Astrocyte (in vitro differentiated cells and primary cell): ENCODE measurements around the gene GLIS2. TPM values are rescaled to one million over a fixed set of nuclear protein-coding genes. Genes with fewer than 3 reads are reported as not detected.
"Not testable (repeated sequence)": the region's sequence is repeated elsewhere in the genome, so short reads cannot be mapped to it uniquely, and the experiment has no call there.

Experiments used
- DNase-seq: peaks from one replicate; pipeline ENCODE4 v3.0.0-alpha.2; 2010; ENCODE audit warnings: low read depth
- FAIRE-seq: peaks from 2 replicates; lab custom pipeline; 2011; peaks lifted over from hg19 to GRCh38; lab: Jason Lieb, UNC
- H2AFZ ChIP-seq: 2 replicates; pipeline ENCODE4 v1.6.0; 2012; ENCODE audit warnings: low read depth, low read length, inconsistent platforms
- H3K27ac ChIP-seq: 2 replicates; pipeline ENCODE4 v1.5.1; 2011; ENCODE audit warnings: low read depth, low read length, inconsistent platforms
- H3K27me3 ChIP-seq: 2 replicates; pipeline ENCODE4 v1.6.0; 2011; ENCODE audit warnings: low read length, inconsistent platforms; ENCODE audit not compliant: insufficient read depth
- H3K36me3 ChIP-seq: 2 replicates; pipeline ENCODE4 v1.5.1; 2011; ENCODE audit warnings: low read length, inconsistent platforms; ENCODE audit not compliant: insufficient read depth
- H3K4me1 ChIP-seq: 2 replicates; pipeline ENCODE4 v1.5.1; 2011; ENCODE audit warnings: low read length, inconsistent platforms; ENCODE audit not compliant: insufficient read depth
- H3K4me2 ChIP-seq: 2 replicates; pipeline ENCODE4 v1.6.0; 2012; ENCODE audit warnings: low read length, inconsistent platforms
- H3K4me3 ChIP-seq: 2 replicates; pipeline ENCODE4 v1.5.1; 2011; ENCODE audit warnings: low read depth, mild to moderate bottlenecking, low read length, inconsistent platforms; ENCODE audit not compliant: insufficient read depth
- H3K79me2 ChIP-seq: 2 replicates; pipeline ENCODE4 v1.6.0; 2012; ENCODE audit warnings: mild to moderate bottlenecking, low read length, inconsistent platforms; ENCODE audit not compliant: insufficient read depth
- H3K9ac ChIP-seq: 2 replicates; pipeline ENCODE4 v1.6.0; 2012; ENCODE audit warnings: mild to moderate bottlenecking, low read length, inconsistent platforms
- H3K9me3 ChIP-seq: 2 replicates; pipeline ENCODE4 v1.5.1; 2012; ENCODE audit warnings: low read depth, mild to moderate bottlenecking, low read length, inconsistent platforms; ENCODE audit not compliant: insufficient read depth
- H4K20me1 ChIP-seq: 2 replicates; pipeline ENCODE4 v1.6.0; 2012; ENCODE audit warnings: low read length, inconsistent platforms; ENCODE audit not compliant: insufficient read depth
- H3K27ac Mint-ChIP-seq: one replicate; pipeline ENCODE4 v1.8.0; 2021; ENCODE audit warnings: mild to moderate bottlenecking, mixed read lengths; ENCODE audit not compliant: unreplicated experiment
- H3K27me3 Mint-ChIP-seq: one replicate; pipeline ENCODE4 v1.8.0; 2021; ENCODE audit warnings: low read depth, mixed read lengths; ENCODE audit not compliant: unreplicated experiment
- H3K36me3 Mint-ChIP-seq: one replicate; pipeline ENCODE4 v1.8.0; 2021; ENCODE audit warnings: low read depth, mixed read lengths; ENCODE audit not compliant: unreplicated experiment
- H3K4me1 Mint-ChIP-seq: one replicate; pipeline ENCODE4 v1.8.0; 2021; ENCODE audit warnings: low read depth, mixed read lengths; ENCODE audit not compliant: unreplicated experiment
- H3K4me3 Mint-ChIP-seq: one replicate; pipeline ENCODE4 v1.8.0; 2021; ENCODE audit warnings: mild to moderate bottlenecking, moderate library complexity, mixed read lengths; ENCODE audit not compliant: unreplicated experiment
- H3K9me3 Mint-ChIP-seq: one replicate; pipeline ENCODE4 v1.8.0; 2021; ENCODE audit warnings: mild to moderate bottlenecking, mixed read lengths; ENCODE audit not compliant: unreplicated experiment
- EZH2 ChIP-seq: IDR thresholded peaks from 2 replicates; pipeline ENCODE4 v1.6.1; 2012; ENCODE audit warnings: mild to moderate bottlenecking, low read length, inconsistent platforms; ENCODE audit not compliant: insufficient read depth
- total RNA-seq: library from RNA; stranded (reverse); gene quantifications from 2 replicates; pipeline ENCODE4 v1.2.1, GENCODE V29; 2021
- TF ChIP-seq, protein P1 (sequence below): IDR thresholded peaks from 2 replicates; pipeline ENCODE4 v1.5.1; 2011; ENCODE audit warnings: low read depth, mild to moderate bottlenecking, inconsistent platforms, low read length, moderate library complexity; ENCODE audit not compliant: insufficient read depth

The GLIS2 gene
- total RNA-seq, 1 donor from 2014 or later = 18.9 TPM

- TF ChIP-seq, protein P1, sequence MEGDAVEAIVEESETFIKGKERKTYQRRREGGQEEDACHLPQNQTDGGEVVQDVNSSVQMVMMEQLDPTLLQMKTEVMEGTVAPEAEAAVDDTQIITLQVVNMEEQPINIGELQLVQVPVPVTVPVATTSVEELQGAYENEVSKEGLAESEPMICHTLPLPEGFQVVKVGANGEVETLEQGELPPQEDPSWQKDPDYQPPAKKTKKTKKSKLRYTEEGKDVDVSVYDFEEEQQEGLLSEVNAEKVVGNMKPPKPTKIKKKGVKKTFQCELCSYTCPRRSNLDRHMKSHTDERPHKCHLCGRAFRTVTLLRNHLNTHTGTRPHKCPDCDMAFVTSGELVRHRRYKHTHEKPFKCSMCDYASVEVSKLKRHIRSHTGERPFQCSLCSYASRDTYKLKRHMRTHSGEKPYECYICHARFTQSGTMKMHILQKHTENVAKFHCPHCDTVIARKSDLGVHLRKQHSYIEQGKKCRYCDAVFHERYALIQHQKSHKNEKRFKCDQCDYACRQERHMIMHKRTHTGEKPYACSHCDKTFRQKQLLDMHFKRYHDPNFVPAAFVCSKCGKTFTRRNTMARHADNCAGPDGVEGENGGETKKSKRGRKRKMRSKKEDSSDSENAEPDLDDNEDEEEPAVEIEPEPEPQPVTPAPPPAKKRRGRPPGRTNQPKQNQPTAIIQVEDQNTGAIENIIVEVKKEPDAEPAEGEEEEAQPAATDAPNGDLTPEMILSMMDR = no peak
- TF ChIP-seq EZH2 = no peak
- Histone ChIP-seq H3K27ac (no peak overlapping the region), H3K9me3 (no peaks in the 10 kb centered on the region), H3K27me3 (no peaks in the 10 kb centered on the region), H3K4me3 (no peak overlapping the region), H3K4me2 (no peak overlapping the region), H3K9ac (no peak overlapping the region), H3K4me1 (no peaks in the 10 kb centered on the region), H4K20me1 (peaks cover 78% of the 10 kb centered on the region), H2AFZ (no peak overlapping the region), H3K36me3 (peaks cover 3% of the 10 kb centered on the region), H3K79me2 (peaks cover 35% of the 10 kb centered on the region)
- H3K27ac Mint-ChIP-seq = no peak overlapping the region
- peaks cover 8% of the 10 kb centered on the region for H3K36me3 Mint-ChIP-seq
- DNase-seq = no peak
- no peak overlapping the region for H3K4me3 Mint-ChIP-seq
- H3K9me3 Mint-ChIP-seq = no peaks in the 10 kb centered on the region
- no peak for FAIRE-seq
- peaks cover 2% of the 10 kb centered on the region for H3K4me1 Mint-ChIP-seq
- no peaks in the 10 kb centered on the region for H3K27me3 Mint-ChIP-seq
These were observed 24.6 kb downstream of the GLIS2 start for GRCh38 chr16:4340443-4340842.

DNA sequence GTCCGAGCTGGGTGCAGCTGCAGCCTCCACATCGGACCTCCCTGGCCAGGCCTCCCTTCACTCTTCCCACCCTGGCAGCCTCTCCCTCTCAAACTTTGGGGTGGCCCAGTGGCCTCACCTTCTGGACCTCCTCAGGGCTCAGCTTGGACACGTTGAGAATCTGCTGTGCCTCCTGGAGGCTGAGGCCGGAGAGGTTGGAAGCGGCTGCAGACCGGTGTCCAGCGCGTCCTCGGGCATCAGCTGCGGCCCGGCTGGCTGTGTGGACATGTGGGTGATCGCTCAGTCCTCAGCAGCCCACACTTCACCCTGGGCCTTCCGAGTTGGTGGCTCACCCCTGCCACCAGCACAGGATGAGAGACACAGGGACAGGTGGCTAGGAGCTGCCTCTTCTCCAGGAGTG is 25.4 kb downstream of the GLIS2 start:
- Histone ChIP-seq H3K9me3 (no peaks in the 10 kb centered on the region), H3K4me2 (no peak overlapping the region), H3K36me3 (peaks cover 3% of the 10 kb centered on the region), H3K9ac (no peak overlapping the region), H3K27me3 (no peaks in the 10 kb centered on the region), H3K4me1 (no peaks in the 10 kb centered on the region), H2AFZ (no peak overlapping the region), H3K27ac (no peak overlapping the region), H4K20me1 (peaks cover 81% of the 10 kb centered on the region), H3K4me3 (no peak overlapping the region), H3K79me2 (peaks cover 43% of the 10 kb centered on the region)
- Mint-ChIP-seq H3K36me3 (peaks cover 5% of the 10 kb centered on the region), H3K4me3 (no peak overlapping the region), H3K27ac (no peak overlapping the region), H3K9me3 (no peaks in the 10 kb centered on the region), H3K27me3 (no peaks in the 10 kb centered on the region), H3K4me1 (peaks cover 2% of the 10 kb centered on the region)
- no peak for DNase-seq
- FAIRE-seq = no peak
- TF ChIP-seq EZH2 = no peak
- TF ChIP-seq, protein P1 = no peak

- TF ChIP-seq, protein P1 = no peak
- TF ChIP-seq EZH2 = no peak
- peaks cover 62% of the 10 kb centered on the region for H3K79me2 ChIP-seq
- H3K4me3 Mint-ChIP-seq = no peak overlapping the region
- H3K27ac ChIP-seq = no peak overlapping the region
- peaks cover 2% of the 10 kb centered on the region for H3K4me1 Mint-ChIP-seq
- no peaks in the 10 kb centered on the region for H3K9me3 ChIP-seq
- no peaks in the 10 kb centered on the region for H3K9me3 Mint-ChIP-seq
- no peak overlapping the region for H3K4me2 ChIP-seq
- no peak overlapping the region for H2AFZ ChIP-seq
- no peak for FAIRE-seq
- H3K27me3 ChIP-seq = no peaks in the 10 kb centered on the region
- H3K4me3 ChIP-seq = no peak overlapping the region
- H4K20me1 ChIP-seq = peaks cover 89% of the 10 kb centered on the region
- no peak overlapping the region for H3K9ac ChIP-seq
- no peaks in the 10 kb centered on the region for H3K36me3 ChIP-seq
- no peaks in the 10 kb centered on the region for H3K27me3 Mint-ChIP-seq
- H3K27ac Mint-ChIP-seq = no peak overlapping the region
- DNase-seq = no peak
- peaks cover 8% of the 10 kb centered on the region for H3K36me3 Mint-ChIP-seq
- no peaks in the 10 kb centered on the region for H3K4me1 ChIP-seq
These were observed 27.2 kb downstream of the GLIS2 start for GRCh38 chr16:4342866-4343744.

- H3K36me3 Mint-ChIP-seq, H3K4me1 ChIP-seq, H3K27me3 Mint-ChIP-seq, H3K36me3 ChIP-seq, H3K9ac ChIP-seq, H3K4me3 Mint-ChIP-seq, H3K9me3 ChIP-seq, H3K27ac Mint-ChIP-seq, H3K4me2 ChIP-seq, FAIRE-seq, H3K4me3 ChIP-seq, DNase-seq, H3K27ac ChIP-seq, H3K9me3 Mint-ChIP-seq, H3K27me3 ChIP-seq, H2AFZ ChIP-seq, H3K4me1 Mint-ChIP-seq: not testable (repeated sequence)
- Histone ChIP-seq H3K79me2 (peaks cover 75% of the 10 kb centered on the region), H4K20me1 (peaks cover 87% of the 10 kb centered on the region)
These were observed 28.6 kb downstream of the GLIS2 start for GRCh38 chr16:4344300-4344982.
